Neutrophil (primary cell): Measurements from ENCODE around the gene BAD.
A peak's percentile ranks its signal among the peaks of the same experiment; 100 is the strongest.

Experiments used
- H3K27ac ChIP-seq: fragments of 200-600 bp; sonication (generic); 2 replicates; pipeline ENCODE4 v1.5.1; 2016; ENCODE audit warnings: mild to moderate bottlenecking, moderate library complexity
- H3K27me3 ChIP-seq: fragments of 200-600 bp; sonication (generic); 2 replicates; pipeline ENCODE4 v1.6.0; 2016; ENCODE audit warnings: mild to moderate bottlenecking
- H3K36me3 ChIP-seq: fragments of 200-600 bp; sonication (generic); 2 replicates; pipeline ENCODE4 v1.5.1; 2017
- H3K4me1 ChIP-seq, 2 experiments: fragments of 200-600 bp in 1 of 2; sonication (generic) in 1 of 2; 1 replicate in 1 of 2; 2 replicates in 1 of 2; pipeline versions ENCODE4 v1.5.1 to v1.6.1; 2013 to 2016; ENCODE audit warnings: low read depth in 1 of 2, low read length in 1 of 2, mild to moderate bottlenecking in 1 of 2, moderate library complexity in 1 of 2; ENCODE audit not compliant: control insufficient read depth in 1 of 2, insufficient read depth in 1 of 2
- H3K4me3 ChIP-seq, 2 experiments: fragments of 200-600 bp in 1 of 2; sonication (generic) in 1 of 2; 1 replicate in 1 of 2; 2 replicates in 1 of 2; pipeline ENCODE4 v1.5.1; 2013 to 2016; ENCODE audit warnings: low read depth in 1 of 2, low read length in 1 of 2, mild to moderate bottlenecking in 1 of 2, moderate library complexity in 1 of 2
- H3K9me3 ChIP-seq: fragments of 200-600 bp; sonication (generic); 2 replicates; pipeline ENCODE4 v1.5.1; 2016
- CTCF ChIP-seq: fragments of 200-600 bp; sonication (generic); IDR thresholded peaks from 2 replicates; pipeline ENCODE4 v1.5.1; 2016; ENCODE audit warnings: antibody characterized with exemption

The BAD gene

DNA sequence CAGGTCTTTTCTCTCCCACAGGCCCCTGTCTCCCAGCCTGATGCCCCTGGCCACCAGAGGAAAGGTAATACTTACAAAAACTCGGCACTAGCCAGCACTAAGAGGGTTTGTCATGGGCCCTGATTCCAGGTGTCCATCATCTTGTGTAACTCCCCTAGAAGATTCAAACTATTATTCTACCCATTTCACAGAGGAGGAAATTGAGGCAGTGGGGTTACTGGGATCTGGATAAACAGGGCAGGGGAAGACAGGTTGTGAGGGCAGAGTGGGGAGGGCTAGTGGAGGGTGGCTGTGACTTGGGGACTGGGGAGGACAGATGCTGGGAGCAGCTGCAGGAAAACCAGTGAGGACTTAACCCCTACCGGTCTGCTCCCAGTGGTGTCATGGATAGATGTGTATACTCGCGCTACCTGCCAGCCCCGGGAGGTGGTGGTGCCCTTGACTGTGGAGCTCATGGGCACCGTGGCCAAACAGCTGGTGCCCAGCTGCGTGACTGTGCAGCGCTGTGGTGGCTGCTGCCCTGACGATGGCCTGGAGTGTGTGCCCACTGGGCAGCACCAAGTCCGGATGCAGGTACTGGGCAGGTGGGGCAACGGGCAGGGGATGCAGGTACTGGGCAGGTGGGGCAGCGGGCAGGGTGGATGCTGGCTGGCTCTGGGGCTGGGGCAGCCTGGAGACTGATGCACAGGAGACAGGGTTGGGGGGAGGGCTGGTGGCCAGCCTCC lies 48.9 kb downstream of the BAD start:
- no peak for TF ChIP-seq CTCF
- Histone ChIP-seq H3K4me1 (peaks cover 70 to 71% of the 10 kb centered on the region in 2 experiments), H3K36me3 (no peaks in the 10 kb centered on the region), H3K27ac (no peak overlapping the region), H3K27me3 (peaks cover 24% of the 10 kb centered on the region), H3K9me3 (no peaks in the 10 kb centered on the region), H3K4me3 (peak overlapping the region; percentile 55 to 71)

GRCh38 chr11:64234647-64235379 lies 49.7 kb downstream of the BAD start:
- Histone ChIP-seq H3K27me3 (peaks cover 24% of the 10 kb centered on the region), H3K4me3 (peak overlapping the region; percentile 55 to 71), H3K27ac (peak overlapping the region; percentile 40), H3K4me1 (peaks cover 65 to 71% of the 10 kb centered on the region in 2 experiments), H3K36me3 (no peaks in the 10 kb centered on the region), H3K9me3 (no peaks in the 10 kb centered on the region)
- no peak for TF ChIP-seq CTCF

GRCh38 chr11:64233913-64234586 lies 50.4 kb downstream of the BAD start, which contains the start of gene VEGFB:
VEGFB (plus strand) TSS chr11:64234584; CDS start chr11:64234834, 250 bp downstream.
- H3K27ac ChIP-seq = peak within 1 kb of the TSS; percentile 40
- H3K4me1 ChIP-seq = peaks cover 65 to 71% of the 10 kb centered on the region in 2 experiments
- H3K36me3 ChIP-seq = no peaks in the 10 kb centered on the region
- H3K27me3 ChIP-seq = peaks cover 24% of the 10 kb centered on the region
- no peak for TF ChIP-seq CTCF
- H3K4me3 ChIP-seq = peak within 1 kb of the TSS; percentile 55 to 71
- H3K9me3 ChIP-seq = no peaks in the 10 kb centered on the region

DNA sequence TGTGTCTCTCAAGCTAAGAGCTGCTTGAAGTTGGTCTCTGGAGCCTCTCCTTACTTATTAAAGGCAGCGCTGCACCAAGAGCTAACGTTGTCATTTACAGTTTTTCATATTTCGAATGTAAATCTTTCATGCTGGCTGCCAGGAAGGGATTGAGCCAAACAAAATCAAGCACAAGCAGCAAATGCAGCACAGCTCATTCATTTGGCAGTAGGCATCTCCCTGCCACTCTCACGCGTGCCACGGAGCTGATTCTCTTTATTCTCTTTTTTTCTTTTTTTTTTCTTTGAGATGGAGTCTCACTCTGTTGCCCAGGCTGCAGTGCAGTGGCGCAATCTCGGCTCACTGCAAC lies 51.5 kb downstream of the BAD start:
- TF ChIP-seq CTCF = no peak
- Histone ChIP-seq H3K4me1 (peaks cover 55 to 61% of the 10 kb centered on the region in 2 experiments), H3K27ac (no peak overlapping the region)

GRCh38 chr11:64232182-64232966 lies 52.1 kb downstream of the BAD start:
- no peak for TF ChIP-seq CTCF
- no peaks in the 10 kb centered on the region for H3K36me3 ChIP-seq
- peaks cover 24% of the 10 kb centered on the region for H3K27me3 ChIP-seq
- peak overlapping the region; percentile 97 for H3K27ac ChIP-seq
- no peak overlapping the region for H3K4me3 ChIP-seq
- peaks cover 53 to 58% of the 10 kb centered on the region in 2 experiments for H3K4me1 ChIP-seq
- H3K9me3 ChIP-seq = no peaks in the 10 kb centered on the region

More for the DNA sequence above, 51.5 kb downstream of the BAD start:
- no peaks in the 10 kb centered on the region for H3K9me3 ChIP-seq
- H3K27me3 ChIP-seq = peaks cover 24% of the 10 kb centered on the region
- no peaks in the 10 kb centered on the region for H3K36me3 ChIP-seq
- H3K4me3 ChIP-seq = no peak overlapping the region
